Stomach smooth muscle (tissue), 2 donors: ENCODE data around the gene DRD5.

Source experiments
- H3K27ac ChIP-seq: one replicate; pipeline ENCODE4 v1.7.0; 2013; ENCODE audit warnings: mild to moderate bottlenecking, low read length, inconsistent platforms
- H3K27me3 ChIP-seq, 2 donors: one replicate each; pipeline ENCODE4 v1.7.0; 2013; ENCODE audit warnings: low read length in 2 of 2; ENCODE audit not compliant: insufficient read depth in 2 of 2, control insufficient read depth in 1 of 2
- H3K36me3 ChIP-seq, 2 donors: one replicate each; pipeline ENCODE4 v1.7.0; 2013; ENCODE audit warnings: low read length in 2 of 2; ENCODE audit not compliant: control insufficient read depth in 2 of 2, insufficient read depth in 2 of 2
- H3K4me1 ChIP-seq: one replicate; pipeline ENCODE4 v1.7.0; 2013; ENCODE audit warnings: low read length; ENCODE audit not compliant: control insufficient read depth, insufficient read depth
- H3K4me3 ChIP-seq, 2 donors: one replicate each; pipeline ENCODE4 v1.7.0; 2013; ENCODE audit warnings: low read length in 2 of 2
- H3K9ac ChIP-seq, 2 donors: one replicate each; pipeline ENCODE4 v1.7.0; 2013; ENCODE audit warnings: low read length in 2 of 2, mild to moderate bottlenecking in 1 of 2
- H3K9me3 ChIP-seq, 2 donors: one replicate each; pipeline ENCODE4 v1.7.0; 2013; ENCODE audit warnings: low read length in 2 of 2; ENCODE audit not compliant: control insufficient read depth in 2 of 2
- donor health status: healthy.
- donor health status: Pancreatic carcinoma.

DRD5 gene

GRCh38 chr4:9812501-9813340 is 31.3 kb downstream of the DRD5 start:
- no peaks in the 10 kb centered on the region for H3K9me3 ChIP-seq
- H3K27ac ChIP-seq: no peak overlapping the region
- H3K4me3 ChIP-seq: no peak overlapping the region
- no peak overlapping the region for H3K9ac ChIP-seq
- H3K27me3 ChIP-seq: no peaks in the 10 kb centered on the region
- H3K4me1 ChIP-seq: no peaks in the 10 kb centered on the region
- H3K36me3 ChIP-seq: no peaks in the 10 kb centered on the region

GRCh38 chr4:9816285-9816684 is 34.9 kb downstream of the DRD5 start:
- H3K36me3 ChIP-seq: no peaks in the 10 kb centered on the region
- no peaks in the 10 kb centered on the region for H3K27me3 ChIP-seq
- H3K27ac ChIP-seq: no peak overlapping the region
- no peaks in the 10 kb centered on the region for H3K4me1 ChIP-seq
- no peak overlapping the region for H3K9ac ChIP-seq
- peaks cover 0 to 3% of the 10 kb centered on the region in 2 donors for H3K9me3 ChIP-seq
- no peak overlapping the region for H3K4me3 ChIP-seq

- H3K27ac ChIP-seq: no peak overlapping the region
- H3K36me3 ChIP-seq: no peaks in the 10 kb centered on the region
- peaks cover 0 to 3% of the 10 kb centered on the region in 2 donors for H3K9me3 ChIP-seq
- H3K4me1 ChIP-seq: no peaks in the 10 kb centered on the region
- no peak overlapping the region for H3K9ac ChIP-seq
- no peaks in the 10 kb centered on the region for H3K27me3 ChIP-seq
- H3K4me3 ChIP-seq: no peak overlapping the region
Measured at GRCh38 chr4:9820343-9820742, 38.9 kb downstream of the DRD5 start.

GRCh38 chr4:9825049-9825448 is 43.6 kb downstream of the DRD5 start:
- no peaks in the 10 kb centered on the region for H3K9me3 ChIP-seq
- no peaks in the 10 kb centered on the region for H3K36me3 ChIP-seq
- no peak overlapping the region for H3K4me3 ChIP-seq
- no peak overlapping the region for H3K9ac ChIP-seq
- no peak overlapping the region for H3K27ac ChIP-seq
- no peaks in the 10 kb centered on the region for H3K27me3 ChIP-seq
- no peaks in the 10 kb centered on the region for H3K4me1 ChIP-seq

- H3K9me3 ChIP-seq: no peaks in the 10 kb centered on the region
- no peaks in the 10 kb centered on the region for H3K36me3 ChIP-seq
- H3K4me3 ChIP-seq: no peak overlapping the region
- H3K27ac ChIP-seq: no peak overlapping the region
- no peaks in the 10 kb centered on the region for H3K27me3 ChIP-seq
- no peak overlapping the region for H3K9ac ChIP-seq
- no peaks in the 10 kb centered on the region for H3K4me1 ChIP-seq
Measured at GRCh38 chr4:9826551-9826950, 45.1 kb downstream of the DRD5 start.

GRCh38 chr4:9832640-9833039 is 51.2 kb downstream of the DRD5 start:
- Histone ChIP-seq H3K27me3 (no peaks in the 10 kb centered on the region), H3K9me3 (no peaks in the 10 kb centered on the region), H3K4me3 (no peak overlapping the region), H3K27ac (no peak overlapping the region), H3K9ac (no peak overlapping the region), H3K36me3 (no peaks in the 10 kb centered on the region), H3K4me1 (no peaks in the 10 kb centered on the region)

GRCh38 chr4:9833421-9833820 is 52.0 kb downstream of the DRD5 start:
- no peak overlapping the region for H3K9ac ChIP-seq
- no peaks in the 10 kb centered on the region for H3K36me3 ChIP-seq
- no peaks in the 10 kb centered on the region for H3K4me1 ChIP-seq
- no peak overlapping the region for H3K4me3 ChIP-seq
- no peaks in the 10 kb centered on the region for H3K9me3 ChIP-seq
- no peaks in the 10 kb centered on the region for H3K27me3 ChIP-seq
- no peak overlapping the region for H3K27ac ChIP-seq
